ENCODE data around the gene METTL27. TPM values are rescaled to one million over a fixed set of nuclear protein-coding genes. Genes with fewer than 3 reads are reported as not detected.
A peak's percentile ranks its signal among the peaks of the same experiment; 100 is the strongest.

The METTL27 gene
- total and polyA plus RNA-seq, 9 of the 15 experiments (the other 6 are each of a cell fraction or from before 2014, with no cell fraction given) = 0.08 to 0.82 (median 0.33) TPM; not detected in 4

DNA sequence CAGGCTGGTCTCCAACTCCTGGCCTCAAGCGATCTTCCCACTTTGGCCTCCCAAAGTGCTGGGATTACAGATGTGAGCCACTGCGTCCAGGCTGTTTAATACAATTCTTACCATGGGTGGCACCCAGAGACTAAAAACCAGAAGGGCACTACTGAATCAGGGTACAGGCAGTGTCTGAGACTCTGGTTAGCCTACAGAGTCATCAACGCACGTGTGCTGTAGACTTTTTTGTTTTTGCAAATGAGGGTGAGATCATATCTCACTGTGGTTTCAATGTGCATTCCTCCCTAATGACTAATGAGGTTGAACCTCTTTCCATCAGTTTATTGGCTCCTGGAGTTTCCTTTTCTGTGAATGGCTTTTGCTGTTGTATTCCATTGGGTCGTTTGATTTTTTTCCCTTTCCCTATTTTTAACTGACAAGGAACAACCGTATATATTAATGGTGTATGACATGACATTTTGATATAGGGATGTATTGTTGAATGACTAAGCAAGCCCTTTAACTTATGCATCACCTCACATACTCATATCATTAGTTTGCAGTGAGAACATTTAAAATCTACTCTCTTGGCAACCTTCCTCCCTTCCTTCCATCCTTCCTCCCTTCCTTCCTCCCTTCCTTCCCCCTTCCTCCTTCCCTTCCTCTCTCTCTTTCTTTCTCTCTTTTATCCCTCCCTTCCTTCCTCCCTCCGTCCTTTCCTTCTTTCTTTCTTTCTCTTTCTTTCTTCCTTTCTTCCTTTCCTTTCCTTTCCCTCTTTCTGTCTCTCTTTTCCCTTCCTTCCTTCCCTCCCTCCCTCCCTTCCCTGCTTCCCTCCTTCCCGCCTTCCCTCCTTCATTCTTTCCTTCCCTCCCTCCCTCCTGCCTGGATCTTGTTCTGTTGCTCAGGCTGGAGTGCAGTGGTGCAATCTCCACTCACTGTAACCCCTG lies 9.4 kb upstream of the METTL27 start (continued):
- TF ChIP-seq, protein P1, sequence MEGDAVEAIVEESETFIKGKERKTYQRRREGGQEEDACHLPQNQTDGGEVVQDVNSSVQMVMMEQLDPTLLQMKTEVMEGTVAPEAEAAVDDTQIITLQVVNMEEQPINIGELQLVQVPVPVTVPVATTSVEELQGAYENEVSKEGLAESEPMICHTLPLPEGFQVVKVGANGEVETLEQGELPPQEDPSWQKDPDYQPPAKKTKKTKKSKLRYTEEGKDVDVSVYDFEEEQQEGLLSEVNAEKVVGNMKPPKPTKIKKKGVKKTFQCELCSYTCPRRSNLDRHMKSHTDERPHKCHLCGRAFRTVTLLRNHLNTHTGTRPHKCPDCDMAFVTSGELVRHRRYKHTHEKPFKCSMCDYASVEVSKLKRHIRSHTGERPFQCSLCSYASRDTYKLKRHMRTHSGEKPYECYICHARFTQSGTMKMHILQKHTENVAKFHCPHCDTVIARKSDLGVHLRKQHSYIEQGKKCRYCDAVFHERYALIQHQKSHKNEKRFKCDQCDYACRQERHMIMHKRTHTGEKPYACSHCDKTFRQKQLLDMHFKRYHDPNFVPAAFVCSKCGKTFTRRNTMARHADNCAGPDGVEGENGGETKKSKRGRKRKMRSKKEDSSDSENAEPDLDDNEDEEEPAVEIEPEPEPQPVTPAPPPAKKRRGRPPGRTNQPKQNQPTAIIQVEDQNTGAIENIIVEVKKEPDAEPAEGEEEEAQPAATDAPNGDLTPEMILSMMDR (IDR thresholded peaks at IDR 0.05 in 2 of 3, conservative IDR thresholded peaks at IDR 0.05 in 1 of 3; ENCODE audit: insufficient read depth in 2 of 3, low read depth in 1 of 3, low read length in 3 of 3) = no peak
- TF ChIP-seq PCBP2 (IDR thresholded peaks at IDR 0.05; ENCODE audit: low read depth, low read length, poor library complexity, severe bottlenecking) (no peak), E2F3 (CRISPR knock-in tag; IDR thresholded peaks at IDR 0.05) (no peak), MCM2 (IDR thresholded peaks at IDR 0.05; ENCODE audit: low read depth) (no peak), NR2C2 (CRISPR knock-in tag; IDR thresholded peaks at IDR 0.05) (no peak), NR2C2 (tag; IDR thresholded peaks at IDR 0.05) (peak; percentile 58; the same call in 1 of the 2 replicates), BMI1 (IDR thresholded peaks at IDR 0.05; ENCODE audit: low read length) (no peak), SLC30A9 (CRISPR knock-in tag; IDR thresholded peaks at IDR 0.05) (no peak), OTX1 (CRISPR knock-in tag; IDR thresholded peaks at IDR 0.05) (no peak), TRIM28 (IDR thresholded peaks at IDR 0.05) (no peak), ZNF445 (CRISPR knock-in tag; IDR thresholded peaks at IDR 0.05; ENCODE audit: low read depth) (no peak), ZBED1 (IDR thresholded peaks at IDR 0.05) (no peak), ZEB2 (IDR thresholded peaks at IDR 0.05) (peak; percentile 80), U2AF2 (optimal IDR thresholded peaks at IDR 0.05; ENCODE audit: low read depth, low read length) (no peak), ZNF253 (CRISPR knock-in tag; conservative IDR thresholded peaks at IDR 0.05) (no peak), NFE2 (IDR thresholded peaks at IDR 0.05; ENCODE audit: low read depth) (peak; percentile 48)
- TF ChIP-seq, protein P2, sequence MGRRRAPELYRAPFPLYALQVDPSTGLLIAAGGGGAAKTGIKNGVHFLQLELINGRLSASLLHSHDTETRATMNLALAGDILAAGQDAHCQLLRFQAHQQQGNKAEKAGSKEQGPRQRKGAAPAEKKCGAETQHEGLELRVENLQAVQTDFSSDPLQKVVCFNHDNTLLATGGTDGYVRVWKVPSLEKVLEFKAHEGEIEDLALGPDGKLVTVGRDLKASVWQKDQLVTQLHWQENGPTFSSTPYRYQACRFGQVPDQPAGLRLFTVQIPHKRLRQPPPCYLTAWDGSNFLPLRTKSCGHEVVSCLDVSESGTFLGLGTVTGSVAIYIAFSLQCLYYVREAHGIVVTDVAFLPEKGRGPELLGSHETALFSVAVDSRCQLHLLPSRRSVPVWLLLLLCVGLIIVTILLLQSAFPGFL (CRISPR knock-in tag; IDR thresholded peaks at IDR 0.05) = no peak
- TF ChIP-seq, protein P3, sequence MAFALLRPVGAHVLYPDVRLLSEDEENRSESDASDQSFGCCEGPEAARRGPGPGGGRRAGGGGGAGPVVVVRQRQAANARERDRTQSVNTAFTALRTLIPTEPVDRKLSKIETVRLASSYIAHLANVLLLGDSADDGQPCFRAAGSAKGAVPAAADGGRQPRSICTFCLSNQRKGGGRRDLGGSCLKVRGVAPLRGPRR (CRISPR knock-in tag; IDR thresholded peaks at IDR 0.05) = no peak
- TF ChIP-seq, protein P4, sequence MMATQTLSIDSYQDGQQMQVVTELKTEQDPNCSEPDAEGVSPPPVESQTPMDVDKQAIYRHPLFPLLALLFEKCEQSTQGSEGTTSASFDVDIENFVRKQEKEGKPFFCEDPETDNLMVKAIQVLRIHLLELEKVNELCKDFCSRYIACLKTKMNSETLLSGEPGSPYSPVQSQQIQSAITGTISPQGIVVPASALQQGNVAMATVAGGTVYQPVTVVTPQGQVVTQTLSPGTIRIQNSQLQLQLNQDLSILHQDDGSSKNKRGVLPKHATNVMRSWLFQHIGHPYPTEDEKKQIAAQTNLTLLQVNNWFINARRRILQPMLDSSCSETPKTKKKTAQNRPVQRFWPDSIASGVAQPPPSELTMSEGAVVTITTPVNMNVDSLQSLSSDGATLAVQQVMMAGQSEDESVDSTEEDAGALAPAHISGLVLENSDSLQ (IDR thresholded peaks at IDR 0.05) = peak; percentile 60
- TF ChIP-seq, protein P5, sequence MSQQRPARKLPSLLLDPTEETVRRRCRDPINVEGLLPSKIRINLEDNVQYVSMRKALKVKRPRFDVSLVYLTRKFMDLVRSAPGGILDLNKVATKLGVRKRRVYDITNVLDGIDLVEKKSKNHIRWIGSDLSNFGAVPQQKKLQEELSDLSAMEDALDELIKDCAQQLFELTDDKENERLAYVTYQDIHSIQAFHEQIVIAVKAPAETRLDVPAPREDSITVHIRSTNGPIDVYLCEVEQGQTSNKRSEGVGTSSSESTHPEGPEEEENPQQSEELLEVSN (IDR thresholded peaks at IDR 0.05; ENCODE audit: borderline replicate concordance in 1 of 2, extremely low read depth in 1 of 2, insufficient read depth in 1 of 2, insufficient read length in 1 of 2, low read depth in 1 of 2, low read length in 1 of 2, poor library complexity in 1 of 2, severe bottlenecking in 1 of 2) = no peak
